Pulmonary artery endothelial cell (primary cell): Measurements from ENCODE around the gene FRMD5. TPM values are rescaled to one million over a fixed set of nuclear protein-coding genes. Genes with fewer than 3 reads are reported as not detected.

Experiments used
- DNase-seq: peaks from one replicate; pipeline ENCODE4 v3.0.0-alpha.2; 2011; ENCODE audit warnings: low read depth, low spot score
- total RNA-seq: library from RNA; depleted of rRNA; stranded (reverse); fragments of >200 nt; gene quantifications from 2 replicates; pipeline ENCODE4 v1.2.3, GENCODE V29; 2014

Gene FRMD5
- total RNA-seq, 1 donor from 2014 or later, result 25.1 TPM

GRCh38 chr15:43975770-43976169, 219.3 kb downstream of the FRMD5 start:
- no peak for DNase-seq

GRCh38 chr15:43975326-43975725, 219.7 kb downstream of the FRMD5 start:
- no peak for DNase-seq

DNA sequence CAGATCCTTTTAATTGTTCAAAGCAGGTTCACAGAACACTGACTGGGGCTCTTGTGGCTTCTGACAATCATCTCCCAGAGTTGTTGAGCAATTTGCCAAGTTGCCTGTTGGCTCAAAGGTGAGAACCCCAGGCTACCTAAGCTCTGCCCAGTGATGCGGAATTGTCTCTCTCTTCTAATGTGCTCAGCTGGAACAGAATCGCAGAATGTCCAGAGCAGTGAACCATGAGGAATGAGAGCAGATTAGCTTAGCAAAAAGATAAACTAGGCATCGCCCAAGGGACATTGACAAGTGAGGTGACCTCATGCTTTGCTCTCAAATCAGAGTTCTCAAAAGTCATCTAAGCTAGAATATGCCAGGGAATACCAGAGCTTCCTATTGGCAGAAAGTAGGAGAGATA, 220.2 kb downstream of the FRMD5 start:
- DNase-seq, result no peak

GRCh38 chr15:43969802-43970375, 225.2 kb downstream of the FRMD5 start:
- no peak for DNase-seq

DNA sequence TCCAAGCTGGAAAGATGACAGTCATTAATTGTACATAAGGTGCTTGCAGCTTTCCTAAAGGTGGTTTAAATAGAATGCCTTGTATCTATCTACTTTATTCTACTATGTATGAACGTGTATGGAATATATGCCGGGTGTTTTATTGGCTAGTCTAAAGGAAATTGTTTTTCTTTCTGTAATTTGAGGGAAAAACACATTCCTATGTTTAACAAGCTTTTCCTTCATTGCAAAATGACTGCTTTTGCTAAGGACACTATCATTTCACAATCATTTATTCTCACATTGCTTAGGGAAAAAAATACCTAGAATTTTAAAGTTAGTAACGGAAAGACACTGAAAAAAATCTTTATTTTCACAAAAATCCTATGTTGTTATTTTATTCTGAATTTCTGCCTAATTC, 226.5 kb downstream of the FRMD5 start:
- DNase-seq, result no peak

- DNase-seq, result no peak
Observed at GRCh38 chr15:43966646-43967045, 228.4 kb downstream of the FRMD5 start.

DNA sequence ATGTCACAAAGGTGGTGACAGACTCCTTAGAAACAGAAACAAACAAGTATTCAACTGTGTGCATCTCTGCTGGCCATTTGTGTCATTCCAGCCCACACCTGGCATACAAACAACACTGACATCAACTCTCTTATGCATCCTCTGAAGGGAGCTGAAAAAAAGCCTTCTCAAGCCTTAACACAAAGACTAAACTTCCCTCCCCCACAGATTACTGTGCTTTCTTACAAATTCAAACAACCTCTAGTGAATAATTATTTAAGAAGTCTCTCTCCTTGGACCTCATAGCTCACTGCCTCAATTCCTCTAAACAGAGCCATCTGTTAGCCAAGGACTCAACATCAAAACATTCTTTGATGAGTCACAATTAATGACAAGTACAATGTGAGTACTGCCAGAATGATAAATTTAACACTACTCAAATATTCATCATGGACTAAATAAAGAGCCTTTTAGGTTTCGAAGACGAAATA, 236.2 kb downstream of the FRMD5 start:
- peak; percentile 19 for DNase-seq

- DNase-seq, result no peak
Observed at GRCh38 chr15:43957724-43958123, 237.3 kb downstream of the FRMD5 start.

DNA sequence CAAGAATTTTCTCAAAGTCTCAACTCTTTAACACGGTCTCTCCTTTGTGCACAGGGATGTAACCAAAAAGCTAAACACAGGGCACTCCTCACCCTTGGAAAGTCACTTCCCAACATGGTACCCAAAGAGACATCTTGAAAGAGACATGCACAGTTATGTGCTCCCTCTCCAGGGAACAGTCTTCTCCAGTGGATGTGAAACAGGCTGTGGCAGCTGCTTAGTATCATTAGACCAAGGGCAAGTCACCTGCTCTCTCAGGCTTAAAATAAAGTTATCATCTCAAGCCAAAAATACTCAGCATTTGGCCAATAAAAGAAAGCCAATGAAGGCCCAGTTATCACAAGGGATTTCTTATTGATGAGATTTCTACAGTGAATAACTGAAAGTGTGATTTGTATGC, 239.9 kb downstream of the FRMD5 start:
- no peak for DNase-seq

DNA sequence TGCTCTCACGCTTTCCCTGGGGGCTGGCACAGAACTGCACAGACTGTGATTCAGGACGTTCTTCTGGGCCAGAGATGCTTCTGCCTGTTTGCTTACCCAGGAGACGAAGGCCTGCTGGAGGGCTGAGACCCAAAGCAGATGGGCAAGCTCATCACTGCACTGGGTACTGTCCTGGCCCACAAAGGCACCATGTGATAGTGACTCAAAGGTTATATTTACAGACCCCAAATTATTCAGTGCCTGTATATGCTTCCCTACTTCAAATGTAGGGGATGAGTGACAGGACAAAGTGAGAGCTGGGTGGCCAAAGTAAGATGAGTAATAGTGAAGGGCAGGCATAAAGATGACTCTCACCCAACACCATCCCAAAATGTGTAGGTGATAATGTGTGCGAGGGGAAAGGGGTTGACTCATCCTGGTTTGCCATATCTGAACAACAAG, 240.9 kb downstream of the FRMD5 start:
- DNase-seq, result no peak

DNA sequence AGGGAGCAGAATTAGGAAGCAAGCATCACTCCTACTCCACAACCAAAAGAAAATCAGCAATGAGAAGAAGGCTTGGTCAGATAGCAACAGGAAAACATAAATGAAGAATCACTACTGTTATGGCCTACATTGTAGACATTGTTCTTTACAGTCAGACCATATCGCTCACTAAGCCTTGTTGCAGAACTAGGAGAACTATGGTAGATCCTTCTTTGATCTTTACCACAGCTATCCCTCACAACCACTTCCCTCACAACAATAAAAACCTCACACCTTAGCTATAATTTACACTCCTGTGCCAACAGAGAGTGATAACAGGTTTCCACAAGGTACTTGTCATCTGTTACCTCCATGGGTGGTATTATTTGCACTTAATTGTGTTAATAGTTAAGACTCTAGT, 241.7 kb downstream of the FRMD5 start:
- DNase-seq, result no peak

DNA sequence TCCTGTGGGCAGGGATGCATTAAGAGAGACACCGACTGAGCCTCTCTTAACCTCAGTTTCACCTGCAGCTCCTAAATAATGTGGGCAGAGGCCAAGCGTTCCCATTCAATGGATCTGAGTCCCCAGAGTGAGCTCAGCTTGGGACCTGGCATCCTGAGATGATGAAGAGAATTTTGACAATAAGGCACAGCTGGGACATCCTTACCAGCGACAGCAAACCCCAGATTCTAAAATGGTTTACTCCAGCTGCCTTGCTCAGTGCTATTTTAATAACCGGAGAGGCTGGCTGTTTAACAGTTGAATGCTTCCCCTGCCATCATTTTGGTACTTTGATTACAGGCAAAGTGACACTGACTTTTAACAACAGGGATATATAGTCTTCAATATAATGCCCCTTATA, 244.5 kb downstream of the FRMD5 start:
- no peak for DNase-seq

DNA sequence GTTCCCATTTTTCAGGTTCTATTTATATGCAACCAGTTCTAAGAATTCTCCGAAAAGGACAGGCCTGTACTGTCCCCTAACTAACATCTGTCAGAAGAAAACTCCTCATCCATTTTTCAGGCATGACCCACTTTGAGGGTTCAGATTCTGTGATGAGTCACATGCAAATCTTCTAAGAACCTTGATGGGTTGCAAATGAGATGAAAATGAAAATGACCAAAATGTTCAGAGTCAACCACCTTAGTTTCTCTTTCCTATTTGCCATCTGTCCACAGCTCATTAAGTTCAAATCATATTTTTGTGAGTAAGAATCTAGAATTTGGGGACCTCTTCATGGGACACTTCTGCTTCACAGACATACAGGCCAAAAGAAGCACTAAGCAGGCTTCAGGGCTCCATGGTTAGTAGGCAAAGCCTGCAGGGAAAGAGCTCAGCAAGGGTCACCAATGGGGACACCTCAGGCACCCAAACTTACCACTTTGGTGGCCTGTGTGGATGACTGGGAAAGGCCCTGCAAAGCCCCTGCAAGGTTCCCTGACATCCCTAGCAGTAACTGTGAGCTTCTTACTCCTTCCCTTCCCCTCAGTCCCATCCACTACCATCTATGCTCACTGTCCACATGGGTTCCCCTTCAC, 246.3 kb downstream of the FRMD5 start:
- DNase-seq, result no peak

GRCh38 chr15:43943511-43943910, 251.6 kb downstream of the FRMD5 start:
- DNase-seq, result no peak

DNA sequence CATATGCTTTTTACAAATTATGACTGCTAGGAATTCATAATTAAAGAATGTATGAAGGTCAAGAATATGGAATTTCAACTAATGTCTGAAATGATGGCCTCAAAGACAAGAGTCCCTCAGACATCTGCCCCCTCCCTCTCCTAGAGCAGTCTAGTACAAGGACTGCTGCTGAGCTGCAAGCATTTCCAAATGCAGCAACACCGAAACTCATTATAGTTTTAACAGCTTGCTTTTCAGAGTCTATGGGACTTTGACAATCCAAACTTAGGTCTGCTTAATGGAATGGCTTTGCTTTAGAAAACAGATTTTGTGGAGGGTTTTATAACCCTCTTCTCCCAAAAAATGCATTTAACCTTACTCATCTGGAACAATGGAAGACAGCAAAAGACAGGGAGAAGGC, 252.9 kb downstream of the FRMD5 start:
- DNase-seq, result no peak

GRCh38 chr15:43941555-43941954, 253.5 kb downstream of the FRMD5 start:
- DNase-seq, result no peak

DNA sequence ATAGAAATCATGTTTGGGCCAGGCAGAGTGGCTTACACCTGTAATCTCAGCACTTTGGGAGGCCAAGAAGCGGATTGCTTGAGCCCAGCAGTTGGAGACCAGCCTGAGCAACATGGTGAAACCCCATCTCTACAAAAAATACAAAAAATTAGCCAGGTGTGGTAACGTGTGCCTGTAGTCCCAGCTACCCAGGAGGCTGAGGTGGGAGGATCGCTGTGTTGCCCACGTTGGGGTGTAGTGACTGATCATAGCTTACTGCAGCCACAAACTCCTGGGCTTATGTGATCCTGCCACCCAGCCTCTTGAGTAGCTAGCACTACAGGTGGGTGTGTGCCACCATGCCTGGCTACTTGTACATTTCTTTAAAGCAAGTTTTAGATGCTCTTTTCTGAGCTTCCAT, 254.0 kb downstream of the FRMD5 start:
- no peak for DNase-seq

DNA sequence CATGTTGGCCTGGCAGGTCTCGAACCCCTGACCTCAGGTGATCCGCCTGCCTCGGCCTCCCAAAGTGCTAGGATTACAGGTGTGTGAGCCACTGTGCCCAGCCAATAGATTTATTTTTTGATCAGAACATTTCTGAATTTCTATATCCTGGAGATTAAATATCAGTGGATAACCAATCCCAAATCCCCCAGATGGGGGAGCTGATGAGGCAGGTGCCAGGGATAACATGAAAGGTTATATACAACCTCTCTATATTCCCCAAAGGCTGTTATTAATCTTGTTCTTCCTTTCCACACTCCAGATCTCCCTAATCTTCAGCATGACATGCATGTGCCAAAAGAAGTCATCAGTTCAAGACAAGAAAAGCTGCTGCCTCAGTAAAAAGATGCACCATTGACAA, 256.0 kb downstream of the FRMD5 start:
- DNase-seq, result no peak

DNA sequence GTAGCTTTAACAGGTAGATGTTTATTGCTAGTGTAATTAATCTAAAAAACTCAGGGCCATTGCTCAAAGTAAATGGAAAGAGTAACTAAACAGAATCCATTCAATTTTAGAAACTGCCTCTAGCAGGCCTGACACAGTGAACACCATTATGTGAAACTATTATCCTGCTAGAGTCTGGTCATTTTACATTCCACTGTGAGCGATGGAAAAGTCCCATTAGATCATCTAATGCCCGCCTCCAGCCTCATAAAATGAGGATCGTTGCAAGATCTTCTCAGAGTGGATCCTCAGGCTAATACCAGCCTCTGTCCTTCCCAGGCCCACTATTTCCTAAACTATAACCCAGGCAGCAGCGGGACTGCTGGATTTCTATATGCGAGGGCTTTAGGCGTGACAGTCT, 260.6 kb downstream of the FRMD5 start:
- DNase-seq, result no peak

DNA sequence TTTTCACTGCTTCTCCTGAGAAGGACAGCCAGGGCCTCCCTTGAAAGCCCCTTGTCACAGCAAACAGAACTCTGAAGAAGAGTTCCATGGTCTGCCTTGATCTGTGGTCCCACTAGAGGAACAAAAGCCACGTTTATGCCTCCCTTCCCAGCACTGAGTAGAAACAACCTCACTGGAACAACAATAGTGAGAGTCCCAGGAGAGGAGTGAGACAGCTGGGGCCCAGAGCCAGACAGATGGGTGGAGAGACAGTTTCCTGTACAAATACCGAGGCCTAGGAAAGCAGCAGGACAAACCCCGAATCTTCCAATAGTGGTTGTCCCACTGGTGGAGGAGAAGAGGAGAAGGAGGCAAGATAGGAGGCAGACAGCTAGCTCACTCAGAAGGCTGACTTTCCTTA, 262.2 kb downstream of the FRMD5 start:
- no peak for DNase-seq

GRCh38 chr15:43931790-43932435, 263.2 kb downstream of the FRMD5 start:
- no peak for DNase-seq

- DNase-seq, result no peak
Observed at GRCh38 chr15:43931119-43931518, 264.0 kb downstream of the FRMD5 start.

DNA sequence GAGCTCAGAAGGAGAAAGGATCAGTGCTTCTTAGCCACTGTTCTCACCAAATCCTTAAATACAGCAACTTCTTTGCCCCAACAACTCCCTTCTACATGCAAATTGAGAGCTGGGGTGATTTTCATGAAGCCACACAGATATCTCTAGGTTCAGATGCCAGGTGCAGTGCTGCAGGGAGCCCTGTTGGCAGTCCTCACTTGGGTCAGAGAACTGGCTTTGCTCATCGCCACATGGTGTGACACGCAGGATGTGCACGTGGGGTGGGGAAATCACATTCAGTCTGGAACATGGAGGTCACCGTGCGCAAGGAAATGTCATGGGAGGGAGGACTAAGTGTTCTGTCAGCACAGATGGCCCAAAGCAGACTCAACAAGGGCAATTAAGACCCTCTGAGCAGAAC, 264.5 kb downstream of the FRMD5 start:
- no peak for DNase-seq
